GM23248 (cell line): ENCODE measurements around the gene FRY.

Experiments used
- EZH2 ChIP-seq: fragments of 200-600 bp; sonication (generic); IDR thresholded peaks from 2 replicates; pipeline ENCODE4 v1.6.1; 2018; ENCODE audit warnings: antibody characterized with exemption, mild to moderate bottlenecking; ENCODE audit not compliant: insufficient read depth, poor library complexity, severe bottlenecking
- EZH2phosphoT487 ChIP-seq: fragments of 200-600 bp; sonication (generic); IDR thresholded peaks from 2 replicates; pipeline ENCODE4 v1.6.1; 2018; ENCODE audit warnings: antibody characterized with exemption, moderate library complexity, mild to moderate bottlenecking, low read depth; ENCODE audit not compliant: insufficient read depth

- TF ChIP-seq EZH2 (no peak), EZH2phosphoT487 (no peak)
Observed at GRCh38 chr13:32040052-32040642, 8.6 kb downstream of the FRY start.
